ENCODE data around the gene NEO1.
A peak's percentile ranks its signal among the peaks of the same experiment; 100 is the strongest.

Gene NEO1

DNA sequence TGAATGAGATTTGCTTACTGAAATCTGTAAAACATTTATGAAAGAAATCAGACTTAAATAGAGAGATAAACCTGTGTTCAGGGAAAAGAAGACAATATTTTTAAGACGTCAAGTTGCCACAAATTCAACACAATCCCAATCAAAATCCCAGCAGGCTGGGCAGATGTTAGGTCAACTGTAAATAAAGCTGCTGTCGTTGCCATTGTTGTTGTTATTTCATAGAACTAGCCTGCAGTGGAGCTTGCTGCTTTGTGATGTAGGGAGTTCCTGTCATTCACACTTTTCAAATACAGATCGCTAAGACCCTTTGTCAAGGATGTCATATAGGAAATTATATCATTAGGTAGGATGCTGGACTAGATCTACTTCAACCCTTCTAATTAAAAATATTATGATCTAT, 123.1 kb downstream of the NEO1 start:
- DNase-seq (ENCODE audit: low read depth, low spot score) = no peak
- in situ Hi-C loops (cut with HindIII; ENCODE audit: low sequenced_read_pairs) = no loop called here
- no peak for TF ChIP-seq CTCF (IDR thresholded peaks at IDR 0.05; ENCODE audit: low read depth, low read length)
- no peak overlapping the region for H3K4me3 ChIP-seq (ENCODE audit: low read depth, low read length)

DNA sequence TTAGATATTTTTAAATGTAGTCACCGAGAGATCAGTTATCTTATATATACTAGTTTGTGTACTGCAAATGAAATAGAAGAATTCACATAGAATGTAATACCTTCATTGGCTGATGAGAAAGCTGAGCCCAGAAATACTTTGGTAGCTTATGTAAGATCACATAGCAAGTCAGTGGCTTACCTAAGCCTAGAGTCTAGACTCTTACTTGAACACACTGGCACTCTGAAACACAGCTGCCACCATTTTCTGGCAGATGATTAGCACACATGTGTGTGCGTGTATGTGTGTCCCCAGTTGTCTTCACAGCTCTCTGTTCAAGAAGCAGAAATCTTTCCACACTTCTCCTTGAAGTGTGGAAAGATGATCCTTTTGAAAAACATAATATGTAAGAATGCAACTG, 124.3 kb downstream of the NEO1 start:
- no peak for TF ChIP-seq CTCF (IDR thresholded peaks at IDR 0.05; ENCODE audit: low read depth, low read length)

GRCh38 chr15:73183071-73183470, 130.8 kb downstream of the NEO1 start:
- no peak overlapping the region for H3K4me3 ChIP-seq (ENCODE audit: low read depth, low read length)
- DNase-seq (ENCODE audit: low read depth, low spot score) = no peak
- in situ Hi-C loops (cut with HindIII; ENCODE audit: low sequenced_read_pairs) = no loop called here

More for the DNA sequence above, 124.3 kb downstream of the NEO1 start:
- no peak for DNase-seq (ENCODE audit: low read depth, low spot score)
- in situ Hi-C loops (cut with HindIII; ENCODE audit: low sequenced_read_pairs) = no loop called here
- H3K4me3 ChIP-seq (ENCODE audit: low read depth, low read length) = no peak overlapping the region

DNA sequence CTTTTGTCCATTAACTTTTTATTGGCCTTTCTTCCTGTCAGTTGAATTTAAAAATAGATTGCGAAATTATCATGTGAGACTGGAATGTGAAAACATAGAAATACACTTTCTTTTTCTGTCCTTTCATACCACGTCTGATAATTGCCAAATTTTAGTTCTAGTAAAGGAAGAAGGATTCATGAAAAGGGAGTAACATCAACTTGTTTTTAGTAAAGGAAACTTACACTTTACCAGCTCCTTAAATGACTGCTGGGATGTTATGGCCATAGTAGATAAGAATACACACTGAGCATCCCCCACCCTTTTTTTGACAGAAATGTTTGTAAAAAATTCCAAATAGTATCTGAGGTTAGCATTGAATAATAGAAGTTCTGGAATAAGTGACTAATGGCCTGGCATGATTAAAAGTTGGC, 137.9 kb downstream of the NEO1 start:
- in situ Hi-C loops (cut with HindIII; ENCODE audit: low sequenced_read_pairs) = no loop called here
- no peak for TF ChIP-seq CTCF (IDR thresholded peaks at IDR 0.05; ENCODE audit: low read depth, low read length)

More at GRCh38 chr15:73183071-73183470, 130.8 kb downstream of the NEO1 start:
- TF ChIP-seq CTCF (IDR thresholded peaks at IDR 0.05; ENCODE audit: low read depth, low read length) = no peak

GRCh38 chr15:73195166-73195565, 142.9 kb downstream of the NEO1 start:
- no peak for TF ChIP-seq CTCF (IDR thresholded peaks at IDR 0.05; ENCODE audit: low read depth, low read length)
- in situ Hi-C loops (cut with HindIII; ENCODE audit: low sequenced_read_pairs) = no loop called here
- no peak for DNase-seq (ENCODE audit: low read depth, low spot score)

More for the DNA sequence above, 137.9 kb downstream of the NEO1 start:
- peak; percentile 8 for DNase-seq (ENCODE audit: low read depth, low spot score)
- H3K4me3 ChIP-seq (ENCODE audit: low read depth, low read length) = no peak overlapping the region

DNA sequence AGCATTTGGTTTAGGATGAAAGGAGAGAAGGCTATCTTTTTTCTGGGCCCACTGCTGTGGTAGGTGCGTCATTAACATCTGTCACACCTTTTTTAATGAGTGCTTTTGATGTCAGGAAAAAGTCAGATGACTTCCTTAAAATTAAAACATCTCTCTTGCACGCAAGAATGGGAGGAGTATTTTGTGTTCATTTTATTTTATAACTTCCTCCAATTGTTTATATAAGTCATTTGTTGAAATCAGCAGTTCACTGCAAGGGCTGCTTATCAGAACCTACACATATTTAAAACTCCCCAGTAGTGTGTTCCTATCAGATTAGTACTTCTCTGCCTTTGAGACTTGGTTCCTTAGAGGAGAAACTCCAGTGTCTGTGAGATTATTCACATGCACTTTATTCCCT, 143.8 kb downstream of the NEO1 start:
- DNase-seq (ENCODE audit: low read depth, low spot score) = no peak
- in situ Hi-C loops (cut with HindIII; ENCODE audit: low sequenced_read_pairs) = no loop called here
- TF ChIP-seq CTCF (IDR thresholded peaks at IDR 0.05; ENCODE audit: low read depth, low read length) = no peak
- H3K4me3 ChIP-seq (ENCODE audit: low read depth, low read length) = no peak overlapping the region

More at GRCh38 chr15:73195166-73195565, 142.9 kb downstream of the NEO1 start:
- no peak overlapping the region for H3K4me3 ChIP-seq (ENCODE audit: low read depth, low read length)

DNA sequence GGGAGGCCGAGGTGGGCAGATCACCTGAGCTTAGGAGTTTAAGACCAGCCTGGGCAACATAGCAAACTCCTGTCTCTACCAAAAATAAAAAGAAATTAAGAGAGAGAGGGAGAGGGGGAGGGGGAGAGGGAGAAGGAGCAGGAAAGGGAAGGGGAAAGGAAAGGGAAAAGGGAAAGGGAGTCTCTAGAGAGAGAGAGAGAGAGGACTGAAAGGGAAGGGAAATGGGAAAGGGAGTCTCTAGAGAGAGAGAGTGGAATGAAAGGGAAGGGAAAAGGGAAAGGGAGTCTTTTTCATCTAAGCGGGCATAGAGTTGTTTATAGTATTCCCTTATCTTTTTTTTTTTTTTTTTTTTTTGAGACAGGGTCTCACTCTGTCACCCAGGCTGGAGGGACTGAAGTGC, 148.1 kb downstream of the NEO1 start:
- TF ChIP-seq CTCF (IDR thresholded peaks at IDR 0.05; ENCODE audit: low read depth, low read length) = no peak
- in situ Hi-C loops (cut with HindIII; ENCODE audit: low sequenced_read_pairs) = no loop called here
- no peak for DNase-seq (ENCODE audit: low read depth, low spot score)
- no peak overlapping the region for H3K4me3 ChIP-seq (ENCODE audit: low read depth, low read length)

All from astrocyte of the spinal cord (primary cell).